KMS-11 (cell line): ENCODE results near the gene NAV2.

Experiments
- H2AFZ ChIP-seq: fragments of 200-600 bp; sonication (generic); 2 replicates; pipeline ENCODE4 v1.6.1; 2016; ENCODE audit warnings: antibody characterized with exemption, mixed run types, low read depth
- H3K27ac ChIP-seq: fragments of 200-600 bp; sonication (generic); 2 replicates; pipeline ENCODE4 v1.6.1; 2016; ENCODE audit warnings: mild to moderate bottlenecking, mixed run types
- H3K27me3 ChIP-seq: fragments of 200-600 bp; sonication (generic); 2 replicates; pipeline ENCODE4 v1.6.1; 2017; ENCODE audit warnings: mild to moderate bottlenecking, low read depth, mixed run types, moderate library complexity; ENCODE audit not compliant: insufficient read depth
- H3K36me3 ChIP-seq: fragments of 200-600 bp; sonication (generic); 2 replicates; pipeline ENCODE4 v1.6.1; 2017; ENCODE audit warnings: mild to moderate bottlenecking, mixed run types; ENCODE audit not compliant: insufficient read depth
- H3K4me1 ChIP-seq: fragments of 200-600 bp; sonication (generic); 2 replicates; pipeline ENCODE4 v1.6.1; 2016; ENCODE audit warnings: mild to moderate bottlenecking, low read depth, mixed run types; ENCODE audit not compliant: poor library complexity, severe bottlenecking
- H3K4me2 ChIP-seq: fragments of 200-600 bp; sonication (generic); 2 replicates; pipeline ENCODE4 v1.7.0; 2016; ENCODE audit warnings: mild to moderate bottlenecking, mixed run types
- H3K4me3 ChIP-seq: fragments of 200-600 bp; sonication (generic); IDR thresholded peaks from 2 replicates; pipeline ENCODE4 v1.6.1; 2017; ENCODE audit warnings: low read depth, low read length, mixed read lengths; ENCODE audit not compliant: insufficient read depth
- H3K79me2 ChIP-seq: fragments of 200-600 bp; sonication (generic); 2 replicates; pipeline ENCODE4 v1.6.1; 2016; ENCODE audit warnings: low read depth, mixed run types; ENCODE audit not compliant: insufficient read depth
- H3K9ac ChIP-seq: fragments of 200-600 bp; sonication (generic); 2 replicates; pipeline ENCODE4 v1.6.1; 2016; ENCODE audit warnings: mild to moderate bottlenecking, mixed run types
- H4K20me1 ChIP-seq: fragments of 200-600 bp; sonication (generic); 2 replicates; pipeline ENCODE4 v1.6.1; 2016; ENCODE audit warnings: mild to moderate bottlenecking, mixed run types; ENCODE audit not compliant: insufficient read depth
- CTCF ChIP-seq: fragments of 200-600 bp; sonication (generic); conservative IDR thresholded peaks from 2 replicates; pipeline ENCODE4 v1.6.1; 2017; ENCODE audit warnings: low read depth, mild to moderate bottlenecking, antibody characterized with exemption, low read length, moderate library complexity, mixed read lengths

NAV2 gene

GRCh38 chr11:19718051-19718450 lies 5.4 kb downstream of the NAV2 start:
- no peak for TF ChIP-seq CTCF

DNA sequence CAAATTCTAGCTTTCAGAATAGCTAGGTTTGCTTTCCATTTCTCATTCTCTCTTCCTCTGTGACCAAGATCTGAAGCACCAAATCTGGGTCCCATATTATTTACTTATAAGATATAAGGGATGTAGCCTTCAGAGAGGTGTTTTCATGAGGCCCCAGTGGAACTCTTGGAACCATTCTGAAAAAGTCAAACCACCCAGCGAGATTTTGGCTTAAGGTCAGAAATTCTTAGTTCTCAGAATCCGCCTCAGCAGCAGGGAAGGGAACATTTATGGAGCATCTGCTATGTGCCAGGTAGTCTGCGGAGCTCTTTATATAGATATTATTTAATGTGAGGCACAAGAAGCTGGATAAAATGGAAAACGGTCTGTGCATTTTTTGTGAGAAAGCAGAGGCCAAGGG lies 6.3 kb downstream of the NAV2 start:
- no peaks in the 10 kb centered on the region for H3K27me3 ChIP-seq
- TF ChIP-seq CTCF = no peak
- H3K36me3 ChIP-seq = no peaks in the 10 kb centered on the region
- H3K27ac ChIP-seq = no peak overlapping the region
- H3K79me2 ChIP-seq = no peaks in the 10 kb centered on the region
- no peaks in the 10 kb centered on the region for H4K20me1 ChIP-seq
- no peak overlapping the region for H2AFZ ChIP-seq
- no peak overlapping the region for H3K4me3 ChIP-seq
- no peak overlapping the region for H3K4me2 ChIP-seq
- H3K4me1 ChIP-seq = no peaks in the 10 kb centered on the region
- H3K9ac ChIP-seq = no peak overlapping the region

More at GRCh38 chr11:19718051-19718450, 5.4 kb downstream of the NAV2 start:
- Histone ChIP-seq H3K79me2 (no peaks in the 10 kb centered on the region), H2AFZ (no peak overlapping the region), H3K9ac (no peak overlapping the region), H3K4me3 (no peak overlapping the region), H3K27ac (no peak overlapping the region), H3K27me3 (no peaks in the 10 kb centered on the region), H3K36me3 (no peaks in the 10 kb centered on the region), H4K20me1 (no peaks in the 10 kb centered on the region), H3K4me2 (no peak overlapping the region), H3K4me1 (no peaks in the 10 kb centered on the region)

GRCh38 chr11:19719960-19720359 lies 7.3 kb downstream of the NAV2 start:
- no peak overlapping the region for H2AFZ ChIP-seq
- TF ChIP-seq CTCF = no peak
- no peak overlapping the region for H3K4me3 ChIP-seq
- no peak overlapping the region for H3K27ac ChIP-seq
- no peaks in the 10 kb centered on the region for H4K20me1 ChIP-seq
- H3K4me2 ChIP-seq = no peak overlapping the region
- no peaks in the 10 kb centered on the region for H3K36me3 ChIP-seq
- H3K4me1 ChIP-seq = no peaks in the 10 kb centered on the region
- no peak overlapping the region for H3K9ac ChIP-seq
- no peaks in the 10 kb centered on the region for H3K27me3 ChIP-seq
- H3K79me2 ChIP-seq = no peaks in the 10 kb centered on the region

DNA sequence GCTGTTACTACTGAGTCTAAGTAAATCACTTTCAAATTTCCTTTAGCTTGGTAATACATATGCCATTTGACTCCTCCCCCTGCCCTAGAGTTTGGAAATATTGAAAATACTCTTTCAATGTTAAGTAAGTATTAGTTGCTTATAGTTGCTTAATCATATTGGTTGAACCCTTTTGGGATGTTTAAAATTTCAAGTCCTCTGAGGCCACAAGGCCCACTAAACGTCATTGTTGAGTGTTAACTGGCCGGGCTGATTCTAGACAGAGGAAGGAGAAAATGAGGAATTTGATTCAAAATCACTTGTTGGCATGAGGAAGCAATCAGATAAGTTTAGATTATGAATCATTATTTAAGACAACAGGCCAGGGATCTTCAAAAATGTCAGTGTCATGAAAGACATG lies 8.5 kb downstream of the NAV2 start:
- no peaks in the 10 kb centered on the region for H3K36me3 ChIP-seq
- no peaks in the 10 kb centered on the region for H3K4me1 ChIP-seq
- H3K4me3 ChIP-seq = no peak overlapping the region
- H3K9ac ChIP-seq = no peak overlapping the region
- H3K79me2 ChIP-seq = no peaks in the 10 kb centered on the region
- TF ChIP-seq CTCF = no peak
- no peaks in the 10 kb centered on the region for H4K20me1 ChIP-seq
- no peak overlapping the region for H2AFZ ChIP-seq
- no peak overlapping the region for H3K4me2 ChIP-seq
- H3K27ac ChIP-seq = no peak overlapping the region
- no peaks in the 10 kb centered on the region for H3K27me3 ChIP-seq

DNA sequence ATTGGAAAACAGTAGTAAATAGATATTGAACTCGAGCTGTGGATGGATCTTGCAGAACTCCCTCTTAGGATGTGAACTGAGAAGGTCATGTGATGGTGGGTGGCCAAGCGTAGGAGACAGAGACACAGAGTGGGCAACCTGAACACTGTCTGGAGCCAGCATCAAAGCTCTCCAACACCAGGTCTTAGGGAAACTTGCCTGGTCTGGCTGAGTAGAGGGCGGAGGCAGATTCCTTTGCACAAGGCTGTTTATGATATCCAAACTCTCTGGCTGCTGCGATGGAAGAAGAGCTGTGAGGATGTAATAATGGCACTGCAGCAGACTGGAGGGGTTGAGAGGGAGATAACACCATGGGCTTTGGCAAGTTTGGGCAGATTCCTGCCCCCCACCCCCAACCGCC lies 10.1 kb downstream of the NAV2 start:
- Histone ChIP-seq H3K27me3 (no peaks in the 10 kb centered on the region), H2AFZ (no peak overlapping the region), H3K36me3 (no peaks in the 10 kb centered on the region), H3K4me3 (no peak overlapping the region), H3K4me2 (no peak overlapping the region), H3K27ac (no peak overlapping the region), H4K20me1 (no peaks in the 10 kb centered on the region), H3K4me1 (no peaks in the 10 kb centered on the region), H3K9ac (no peak overlapping the region), H3K79me2 (no peaks in the 10 kb centered on the region)
- TF ChIP-seq CTCF = no peak
